HCT116 (cell line): ENCODE measurements around the gene SLCO4A1. TPM values are rescaled to one million over a fixed set of nuclear protein-coding genes. Genes with fewer than 3 reads are reported as not detected.

Experiments
- ATAC-seq: fragments of 200-7000 bp; cut with Tn5 transposase; 2 replicates; pipeline ENCODE4 v1.9.1; 2020; ENCODE audit warnings: mild to moderate bottlenecking, moderate library complexity
- BruUV-seq: library from RNA; stranded (reverse); fragments of 400-500 nt; replicated peaks from 2 replicates; lab custom pipeline; 2021; lab: Mats Ljungman, UMichigan
- CTCF ChIA-PET: fragments of 300-600 bp; sonication (Branson Sonifier 250); formaldehyde crosslinking; loops from one replicate; lab custom pipeline; 2021; ENCODE audit warnings: antibody characterized with exemption; lab: Charles Lee
- POLR2A ChIA-PET: fragments of 300-600, 350-600 bp; sonication (Branson Sonifier 250); formaldehyde crosslinking; loops from one replicate; lab custom pipeline; 2021; ENCODE audit warnings: antibody characterized with exemption; lab: Charles Lee
- RAD21 ChIA-PET, 2 experiments: fragments of 300-600 bp; sonication (Branson Sonifier 250); formaldehyde crosslinking; loops; one replicate each; lab custom pipeline; 2023; ENCODE audit warnings: low total read pairs in 2 of 2; ENCODE audit not compliant: uncharacterized antibody in 2 of 2, unreplicated experiment in 2 of 2, low non-redundant PET in 1 of 2; lab: Charles Lee
- DNase-seq: peaks from one replicate; pipeline ENCODE4 v3.0.0-alpha.2; 2010; ENCODE audit warnings: low read depth, low spot score
- H2AFZ ChIP-seq: fragments of 200-600 bp; shearing (Covaris generic), sonication (generic); 2 replicates; pipeline ENCODE4 v1.6.1; 2017; ENCODE audit warnings: low read depth, mixed run types, mixed read lengths, antibody characterized with exemption, low read length; ENCODE audit not compliant: poor library complexity, severe bottlenecking
- H3K27ac ChIP-seq: 2 replicates; pipeline ENCODE4 v1.5.1; 2012; ENCODE audit warnings: low read depth, low read length
- H3K27me3 ChIP-seq: fragments of 200-600 bp; sonication (generic); 2 replicates; pipeline ENCODE4 v1.6.1; 2016; ENCODE audit warnings: mixed run types, low read length, mixed read lengths; ENCODE audit not compliant: insufficient read depth
- H3K36me3 ChIP-seq, 2 experiments: fragments of 200-500 bp in 1 of 2; fragments of 200-600 bp in 1 of 2; sonication (Bioruptor generic) in 1 of 2; sonication (generic) in 1 of 2; 2 replicates each; pipeline versions ENCODE4 v1.5.1 to v1.6.1; 2014 to 2016; ENCODE audit warnings: low read length in 2 of 2, inconsistent platforms in 1 of 2, mixed read lengths in 1 of 2, mixed run types in 1 of 2; ENCODE audit not compliant: insufficient read depth in 2 of 2, control insufficient read depth in 1 of 2
- H3K4me1 ChIP-seq, 2 experiments: fragments of 200-600 bp in 1 of 2; sonication (generic) in 1 of 2; 2 replicates each; pipeline versions ENCODE4 v1.5.1 to v1.6.1; 2012 to 2017; ENCODE audit warnings: low read length in 2 of 2, inconsistent platforms in 1 of 2, mild to moderate bottlenecking in 1 of 2, mixed read lengths in 1 of 2, mixed run types in 1 of 2, moderate library complexity in 1 of 2; ENCODE audit not compliant: insufficient read depth in 2 of 2, control insufficient read depth in 1 of 2
- H3K4me2 ChIP-seq: fragments of 200-600 bp; sonication (generic); 2 replicates; pipeline ENCODE4 v1.6.1; 2017; ENCODE audit warnings: mixed run types, low read length, mixed read lengths
- H3K4me3 ChIP-seq, 2 experiments: fragments of 200-600 bp in 1 of 2; sonication (generic) in 1 of 2; replicated peaks in 1 of 2; 2 replicates each; pipeline ENCODE4 v1.5.1; 2011 to 2016; ENCODE audit warnings: low read length in 2 of 2, control low read depth in 1 of 2, low read depth in 1 of 2, mild to moderate bottlenecking in 1 of 2, mixed read lengths in 1 of 2, mixed run types in 1 of 2
- H3K79me2 ChIP-seq: fragments of 200-600 bp; sonication (generic); 2 replicates; pipeline ENCODE4 v1.6.1; 2017; ENCODE audit warnings: mild to moderate bottlenecking, mixed run types, low read length, moderate library complexity, mixed read lengths; ENCODE audit not compliant: insufficient read depth
- H3K9ac ChIP-seq: fragments of 200-600 bp; sonication (generic); 2 replicates; pipeline ENCODE4 v1.6.1; 2016; ENCODE audit warnings: low read length, mixed read lengths
- H3K9me2 ChIP-seq: fragments of 200-600 bp; sonication (generic), shearing (Covaris generic); 2 replicates; pipeline ENCODE4 v1.6.1; 2017; ENCODE audit warnings: mixed run types, mild to moderate bottlenecking, moderate library complexity; ENCODE audit not compliant: insufficient read depth
- H3K9me3 ChIP-seq, 2 experiments: fragments of 200-500 bp in 1 of 2; fragments of 200-600 bp in 1 of 2; sonication (Bioruptor generic) in 1 of 2; sonication (generic) in 1 of 2; 2 replicates each; pipeline ENCODE4 v1.6.1; 2014 to 2017; ENCODE audit warnings: low read length in 2 of 2, mixed read lengths in 2 of 2, inconsistent platforms in 1 of 2, low read depth in 1 of 2, mild to moderate bottlenecking in 1 of 2, mixed run types in 1 of 2, moderate library complexity in 1 of 2; ENCODE audit not compliant: control insufficient read depth in 1 of 2, insufficient read depth in 1 of 2
- H4K20me1 ChIP-seq: fragments of 200-600 bp; sonication (generic), shearing (Covaris generic); 2 replicates; pipeline ENCODE4 v1.6.1; 2017; ENCODE audit warnings: mixed run types, mild to moderate bottlenecking, moderate library complexity; ENCODE audit not compliant: insufficient read depth
- CEBPB ChIP-seq: IDR thresholded peaks from 2 replicates; pipeline ENCODE4 v1.6.1; 2012; ENCODE audit warnings: low read depth
- EGR1 ChIP-seq: IDR thresholded peaks from 2 replicates; pipeline ENCODE4 v1.6.1; 2012; ENCODE audit warnings: low read depth
- JUND ChIP-seq: IDR thresholded peaks from 2 replicates; pipeline ENCODE4 v1.6.1; 2012
- POLR2A ChIP-seq: IDR thresholded peaks from 2 replicates; pipeline ENCODE4 v1.7.0; 2011; ENCODE audit warnings: borderline replicate concordance; ENCODE audit not compliant: insufficient read depth, insufficient read length; ENCODE audit errors: extremely low read depth
- REST ChIP-seq: IDR thresholded peaks from 2 replicates; pipeline ENCODE4 v1.6.1; 2012; ENCODE audit warnings: low read depth
- SIN3A ChIP-seq: IDR thresholded peaks from 2 replicates; pipeline ENCODE4 v1.6.1; 2012; ENCODE audit warnings: low read depth
- SP1 ChIP-seq: IDR thresholded peaks from 2 replicates; pipeline ENCODE4 v1.6.1; 2012; ENCODE audit warnings: low read depth
- SRF ChIP-seq: IDR thresholded peaks from 2 replicates; pipeline ENCODE4 v1.6.1; 2012; ENCODE audit warnings: low read depth
- TCF7L2 ChIP-seq: IDR thresholded peaks from 2 replicates; pipeline ENCODE4 v1.7.0; 2011; ENCODE audit warnings: borderline replicate concordance, inconsistent platforms; ENCODE audit not compliant: insufficient read depth, insufficient read length; ENCODE audit errors: extremely low read depth
- YY1 ChIP-seq: IDR thresholded peaks from 2 replicates; pipeline ENCODE4 v1.6.1; 2011; ENCODE audit warnings: low read length, low read depth, moderate library complexity, mild to moderate bottlenecking; ENCODE audit not compliant: insufficient replicate concordance; ENCODE audit errors: extremely low read depth
- ZBTB33 ChIP-seq: IDR thresholded peaks from 2 replicates; pipeline ENCODE4 v1.6.1; 2011; ENCODE audit warnings: mild to moderate bottlenecking, low read length, moderate library complexity; ENCODE audit not compliant: insufficient replicate concordance; ENCODE audit errors: extremely low read depth
- ZFX ChIP-seq: fragments of 450-650 bp; IDR thresholded peaks from 2 replicates; pipeline ENCODE4 v1.6.1; 2017
- ZNF274 ChIP-seq: fragments of 200-500 bp; sonication (Bioruptor generic); IDR thresholded peaks from 2 replicates; pipeline ENCODE4 v1.6.1; 2014; ENCODE audit warnings: mild to moderate bottlenecking, low read depth, low read length, inconsistent platforms
- intact Hi-C: fragments of 100-400 bp; cut with micrococcal nuclease; formaldehyde crosslinking; loops from 2 replicates; pipeline ENCODE4 v1.10.0; 2022
- total RNA-seq: library from RNA; stranded (reverse); gene quantifications from one replicate; pipeline ENCODE4 v1.2.1, GENCODE V29; 2021; ENCODE audit not compliant: unreplicated experiment
- TF ChIP-seq, protein P1 (sequence below): IDR thresholded peaks from 2 replicates; pipeline ENCODE4 v1.6.1; 2012

SLCO4A1 gene
- total RNA-seq, 1 experiment from 2014 or later: 107 TPM

- H3K4me3 ChIP-seq: no peak overlapping the region
- ATAC-seq: no peak
- H3K9me3 ChIP-seq: no peaks in the 10 kb centered on the region
- TF ChIP-seq ZNF274: no peak
- no peak for TF ChIP-seq JUND
- TF ChIP-seq, protein P1, sequence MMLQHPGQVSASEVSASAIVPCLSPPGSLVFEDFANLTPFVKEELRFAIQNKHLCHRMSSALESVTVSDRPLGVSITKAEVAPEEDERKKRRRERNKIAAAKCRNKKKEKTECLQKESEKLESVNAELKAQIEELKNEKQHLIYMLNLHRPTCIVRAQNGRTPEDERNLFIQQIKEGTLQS: no peak
- no peak for TF ChIP-seq ZFX
- no peak for TF ChIP-seq CEBPB
- no peak for TF ChIP-seq POLR2A
- no peak for TF ChIP-seq ZBTB33
- TF ChIP-seq, all 23 proteins: peak for 0
- Histone ChIP-seq H3K9ac (no peak overlapping the region), H3K36me3 (no peaks in the 10 kb centered on the region), H3K79me2 (no peaks in the 10 kb centered on the region), H3K9me2 (no peaks in the 10 kb centered on the region), H3K27me3 (no peaks in the 10 kb centered on the region), H3K27ac (peak overlapping the region; percentile 24; the same call in 1 of the 2 replicates), H3K4me2 (no peak overlapping the region), H3K4me1 (peaks cover 31 to 33% of the 10 kb centered on the region in 2 experiments), H2AFZ (no peak overlapping the region), H4K20me1 (no peaks in the 10 kb centered on the region)
- intact Hi-C loops: no loop called here
- no peak for DNase-seq
- ChIA-PET CTCF (no interaction called here), POLR2A (no interaction called here), RAD21 (no interaction called here)
- BruUV-seq: no TSS peak
These were observed 14.2 kb upstream of the SLCO4A1 start for GRCh38 chr20:62627901-62628612.

- CTCF ChIA-PET: no interaction called here
- no peak overlapping the region for H3K9ac ChIP-seq
- no peak for DNase-seq
- TF ChIP-seq REST: no peak
- TF ChIP-seq, protein P1: no peak
- no peak for TF ChIP-seq ZNF274
- no peak for TF ChIP-seq EGR1
- TF ChIP-seq TCF7L2: no peak
- no peak for TF ChIP-seq ZFX
- no peak for TF ChIP-seq SIN3A
- no peak for TF ChIP-seq YY1
- no peak for TF ChIP-seq SP1
- TF ChIP-seq SRF: no peak
These were observed 13.6 kb upstream of the SLCO4A1 start for GRCh38 chr20:62628691-62629090.

More at GRCh38 chr20:62628691-62629090, 13.6 kb upstream of the SLCO4A1 start:
- Histone ChIP-seq H3K79me2 (no peaks in the 10 kb centered on the region), H3K36me3 (no peaks in the 10 kb centered on the region), H3K9me3 (no peaks in the 10 kb centered on the region), H3K4me3 (no peak overlapping the region), H4K20me1 (no peaks in the 10 kb centered on the region), H3K27ac (peak overlapping the region; percentile 24; the same call in 1 of the 2 replicates), H3K9me2 (no peaks in the 10 kb centered on the region), H2AFZ (no peak overlapping the region), H3K4me2 (no peak overlapping the region), H3K27me3 (no peaks in the 10 kb centered on the region), H3K4me1 (peaks cover 26 to 27% of the 10 kb centered on the region in 2 experiments)
- ChIA-PET RAD21 (no interaction called here), POLR2A (no interaction called here)
- intact Hi-C loops: no loop called here
- ATAC-seq: no peak
- BruUV-seq: no TSS peak
